ENCODE results near the gene KRTAP10-1. TPM values are rescaled to one million over a fixed set of nuclear protein-coding genes. Genes with fewer than 3 reads are reported as not detected.
"Not testable (repeated sequence)": the region's sequence is repeated elsewhere in the genome, so short reads cannot be mapped to it uniquely, and the experiment has no call there.

The KRTAP10-1 gene
- total RNA-seq, 2 experiments from 2014 or later, result not detected

GRCh38 chr21:44568261-44568660 is 28.3 kb upstream of the KRTAP10-1 start:
- intact Hi-C loops (cut with DNase I, micrococcal nuclease), result no loop called here
- ATAC-seq, result no peak
- ChIA-PET POLR2A (no interaction called here), CTCF (no interaction called here)
- Mint-ChIP-seq H3K4me1 (peaks cover 12% of the 10 kb centered on the region), H3K27ac (no peak overlapping the region), H3K9me3 (ENCODE audit: low read depth) (peaks cover under 1% of the 10 kb centered on the region), H3K27me3 (no peaks in the 10 kb centered on the region), H3K4me3 (no peak overlapping the region), H3K36me3 (ENCODE audit: low read depth) (no peaks in the 10 kb centered on the region)
- no peak for DNase-seq

DNA sequence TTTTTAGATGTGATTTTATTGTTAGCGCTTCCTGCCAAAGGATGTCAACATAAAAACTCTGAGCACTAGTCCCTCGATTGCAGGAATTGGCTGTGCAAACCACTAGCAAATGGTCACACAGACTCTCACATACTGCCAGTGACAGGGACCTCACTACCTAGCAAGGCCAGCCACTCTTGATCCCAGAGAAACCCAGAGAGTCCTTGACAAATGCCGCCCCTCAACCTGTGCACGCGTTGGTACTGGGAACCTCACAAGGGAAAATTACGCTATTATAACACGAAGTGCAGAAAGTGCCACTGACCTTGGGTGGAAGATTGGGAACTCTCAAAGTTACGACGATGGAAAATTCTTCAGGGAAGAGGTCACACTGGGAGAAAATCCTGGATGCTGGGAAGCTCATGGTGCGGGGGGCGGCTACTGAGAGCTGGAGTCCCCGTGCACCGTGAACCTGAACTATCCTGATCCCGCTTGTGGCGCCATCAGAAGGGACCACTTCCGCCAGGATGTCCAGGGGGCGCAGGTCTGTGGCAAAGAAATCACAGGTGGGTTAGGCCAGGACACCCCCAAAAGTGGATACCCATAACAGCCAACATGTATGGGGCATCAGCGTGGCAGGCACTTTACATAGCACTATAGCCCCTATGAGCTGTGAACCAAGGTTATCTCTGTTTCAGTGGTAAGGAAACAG is 27.6 kb upstream of the KRTAP10-1 start:
- no peaks in the 10 kb centered on the region for H3K27me3 Mint-ChIP-seq
- H3K4me3 Mint-ChIP-seq, result no peak overlapping the region
- intact Hi-C loops (cut with DNase I, micrococcal nuclease), result no loop called here
- H3K4me1 Mint-ChIP-seq, result peaks cover 12% of the 10 kb centered on the region
- DNase-seq, result no peak
- peaks cover 3% of the 10 kb centered on the region for H3K9me3 Mint-ChIP-seq (ENCODE audit: low read depth)
- ChIA-PET POLR2A (no interaction called here), CTCF (no interaction called here)
- no peaks in the 10 kb centered on the region for H3K36me3 Mint-ChIP-seq (ENCODE audit: low read depth)
- no peak for ATAC-seq
- H3K27ac Mint-ChIP-seq, result no peak overlapping the region

GRCh38 chr21:44566403-44566802 is 26.4 kb upstream of the KRTAP10-1 start:
- intact Hi-C loops (cut with DNase I, micrococcal nuclease), result no loop called here
- CTCF ChIA-PET, result no interaction called here

GRCh38 chr21:44564886-44565598 is 25.0 kb upstream of the KRTAP10-1 start:
- Mint-ChIP-seq H3K4me1 (peaks cover 12% of the 10 kb centered on the region), H3K27me3 (no peaks in the 10 kb centered on the region), H3K36me3 (ENCODE audit: low read depth) (peaks cover 2% of the 10 kb centered on the region), H3K27ac (peak overlapping the region; percentile 27), H3K9me3 (ENCODE audit: low read depth) (peaks cover 15% of the 10 kb centered on the region), H3K4me3 (no peak overlapping the region)
- CTCF ChIA-PET, result no interaction called here
- intact Hi-C loops (cut with DNase I, micrococcal nuclease), result no loop called here
- POLR2A ChIA-PET, result no interaction called here
- ATAC-seq (peak; percentile 42), DNase-seq (no peak)

More at GRCh38 chr21:44566403-44566802, 26.4 kb upstream of the KRTAP10-1 start:
- ATAC-seq, result no peak
- no peaks in the 10 kb centered on the region for H3K36me3 Mint-ChIP-seq (ENCODE audit: low read depth)
- peaks cover 12% of the 10 kb centered on the region for H3K4me1 Mint-ChIP-seq
- H3K4me3 Mint-ChIP-seq, result no peak overlapping the region
- POLR2A ChIA-PET, result no interaction called here
- no peak for DNase-seq
- no peaks in the 10 kb centered on the region for H3K27me3 Mint-ChIP-seq
- H3K9me3 Mint-ChIP-seq (ENCODE audit: low read depth), result peaks cover 9% of the 10 kb centered on the region
- no peak overlapping the region for H3K27ac Mint-ChIP-seq

DNA sequence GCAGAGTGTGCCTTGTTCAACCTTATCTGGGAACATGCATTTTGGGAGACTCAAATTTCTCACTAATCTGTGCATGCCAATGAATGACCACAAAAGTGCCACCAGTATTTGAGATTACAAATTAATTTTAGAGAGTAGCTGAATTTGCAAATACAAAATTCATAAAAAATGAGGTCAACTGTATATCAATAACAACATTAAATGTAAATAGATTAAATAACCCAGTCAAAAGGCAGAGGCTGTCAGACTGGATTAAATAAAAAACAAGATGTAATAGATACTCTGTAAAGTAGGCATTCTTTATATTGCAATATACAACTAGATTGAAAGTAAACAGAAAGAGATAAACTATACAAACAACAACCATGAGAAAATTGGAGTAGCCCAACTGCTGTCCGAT is 24.1 kb upstream of the KRTAP10-1 start:
- H3K4me1 Mint-ChIP-seq, result peaks cover 12% of the 10 kb centered on the region
- POLR2A ChIA-PET, result no interaction called here
- no peak for ATAC-seq
- H3K27me3 Mint-ChIP-seq, result no peaks in the 10 kb centered on the region
- intact Hi-C loops (cut with DNase I, micrococcal nuclease), result no loop called here
- CTCF ChIA-PET, result no interaction called here
- DNase-seq, result no peak
- no peak overlapping the region for H3K4me3 Mint-ChIP-seq
- peaks cover 2% of the 10 kb centered on the region for H3K36me3 Mint-ChIP-seq (ENCODE audit: low read depth)
- no peak overlapping the region for H3K27ac Mint-ChIP-seq
- peaks cover 15% of the 10 kb centered on the region for H3K9me3 Mint-ChIP-seq (ENCODE audit: low read depth)

GRCh38 chr21:44558695-44559094 is 18.7 kb upstream of the KRTAP10-1 start, which contains the start of gene KRTAP10-3:
Gene KRTAP10-3 (minus strand): TSS chr21:44558795. CDS start chr21:44558715, 80 bp downstream.
- Mint-ChIP-seq H3K4me1 (no peaks in the 10 kb centered on the region), H3K36me3 (ENCODE audit: low read depth) (peaks cover 2% of the 10 kb centered on the region), H3K27me3 (no peaks in the 10 kb centered on the region), H3K4me3 (no peak within 1 kb of the TSS), H3K9me3 (ENCODE audit: low read depth) (peaks cover 19% of the 10 kb centered on the region), H3K27ac (no peak within 1 kb of the TSS)
- intact Hi-C loops (cut with DNase I, micrococcal nuclease), result no loop called here
- DNase-seq, result no peak
- ChIA-PET CTCF (no interaction called here), POLR2A (no interaction called here)
- no peak for ATAC-seq

DNA sequence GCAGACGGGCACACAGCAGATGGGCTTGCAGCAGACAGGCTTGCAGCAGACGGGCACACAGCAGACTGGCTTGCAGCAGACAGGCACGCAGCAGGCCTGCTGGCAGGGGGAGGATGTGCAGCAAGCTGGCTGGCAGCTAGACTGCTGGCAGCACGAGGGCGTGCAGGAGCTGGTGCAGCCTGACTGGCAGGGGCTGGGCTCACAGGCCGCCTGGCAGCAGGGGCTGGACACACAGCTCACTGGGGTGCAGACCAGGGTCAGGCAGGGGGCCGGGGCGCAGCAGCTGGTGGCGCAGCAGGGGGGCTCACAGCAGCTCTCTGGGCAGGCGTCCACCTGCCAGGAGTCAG is 18.3 kb upstream of the KRTAP10-1 start:
- H3K36me3 Mint-ChIP-seq (ENCODE audit: low read depth); DNase-seq; CTCF ChIA-PET; H3K27me3 Mint-ChIP-seq; H3K4me3 Mint-ChIP-seq; H3K4me1 Mint-ChIP-seq; H3K27ac Mint-ChIP-seq; ATAC-seq; intact Hi-C loops (cut with DNase I, micrococcal nuclease); POLR2A ChIA-PET: not testable (repeated sequence)
- peaks cover 20% of the 10 kb centered on the region for H3K9me3 Mint-ChIP-seq (ENCODE audit: low read depth)

DNA sequence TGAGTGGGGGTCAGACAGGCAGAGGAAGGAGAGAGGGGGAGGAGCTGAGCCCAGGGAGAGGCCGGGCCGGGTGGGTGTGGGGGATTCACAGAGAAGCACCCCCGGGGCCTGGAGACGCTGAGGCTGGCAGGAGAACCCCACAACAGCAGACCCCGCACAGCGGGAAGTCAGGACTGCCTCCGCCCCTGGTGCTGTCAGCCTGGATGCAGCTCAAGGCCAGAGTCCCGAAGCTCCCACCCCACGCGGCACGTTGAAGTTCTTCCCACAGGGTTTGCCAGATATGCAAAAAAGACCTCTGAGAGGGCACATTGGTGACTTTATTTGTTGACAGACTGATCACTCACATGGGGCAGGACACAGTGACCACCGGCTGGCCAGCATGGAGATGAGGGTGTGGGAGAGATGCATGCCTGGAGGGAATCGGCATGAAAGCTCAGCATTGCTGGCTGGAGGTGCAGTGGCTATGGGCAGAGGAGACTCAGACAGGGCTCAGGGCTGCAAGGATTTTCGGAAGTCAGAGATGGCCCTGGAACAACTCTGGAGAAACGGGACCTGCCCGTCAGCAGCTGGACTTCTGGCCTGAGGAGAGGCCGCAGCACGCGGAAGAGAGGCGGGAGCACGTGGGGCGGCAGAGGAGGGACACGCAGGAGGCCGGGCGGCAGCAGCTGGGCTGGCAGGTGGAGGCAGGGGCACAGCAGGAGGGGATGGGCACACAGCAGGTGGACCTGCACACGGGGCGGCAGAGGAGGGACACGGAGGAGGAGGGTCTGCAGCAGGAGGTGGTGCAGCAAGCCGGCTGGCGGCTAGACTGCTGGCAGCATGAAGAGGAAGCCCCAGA is 17.7 kb upstream of the KRTAP10-1 start:
- no peak for ATAC-seq
- no peak for DNase-seq
- H3K27ac Mint-ChIP-seq, result no peak overlapping the region
- ChIA-PET POLR2A (no interaction called here), CTCF (interaction anchor here (1.0 kb wide), 1 partner anchor 10 kb away, joined by 6 read pairs; no protein-coding TSS in a partner anchor)
- intact Hi-C loops (cut with DNase I, micrococcal nuclease), result no loop called here
- peaks cover 2% of the 10 kb centered on the region for H3K36me3 Mint-ChIP-seq (ENCODE audit: low read depth)
- no peak overlapping the region for H3K4me3 Mint-ChIP-seq
- no peaks in the 10 kb centered on the region for H3K27me3 Mint-ChIP-seq
- H3K4me1 Mint-ChIP-seq, result no peaks in the 10 kb centered on the region
- H3K9me3 Mint-ChIP-seq (ENCODE audit: low read depth), result peaks cover 22% of the 10 kb centered on the region

DNA sequence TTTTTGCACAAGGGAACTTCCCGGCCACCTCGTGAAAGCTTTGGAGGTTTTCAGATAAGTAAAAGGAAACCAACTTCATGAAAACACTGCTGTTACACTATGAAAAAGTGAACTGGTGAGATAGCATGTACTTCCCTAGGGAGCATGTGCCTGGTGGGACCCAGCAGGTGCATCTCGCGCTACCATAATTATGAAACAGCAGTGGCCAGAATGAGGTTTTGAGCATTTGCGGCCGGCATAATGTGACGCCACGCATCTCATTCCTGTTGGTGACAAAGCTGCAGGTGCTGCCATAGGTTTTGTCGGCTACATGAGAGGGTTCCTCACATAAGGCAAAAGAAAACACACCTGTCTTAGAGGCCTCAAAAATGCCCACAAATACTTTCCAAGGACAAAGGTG is 16.9 kb upstream of the KRTAP10-1 start:
- no peaks in the 10 kb centered on the region for H3K4me1 Mint-ChIP-seq
- CTCF ChIA-PET, result interaction anchor here (1.0 kb wide), 1 partner anchor 10 kb away, joined by 6 read pairs; no protein-coding TSS in a partner anchor
- no peak overlapping the region for H3K27ac Mint-ChIP-seq
- H3K9me3 Mint-ChIP-seq (ENCODE audit: low read depth), result peaks cover 17% of the 10 kb centered on the region
- H3K27me3 Mint-ChIP-seq, result no peaks in the 10 kb centered on the region
- intact Hi-C loops (cut with DNase I, micrococcal nuclease), result no loop called here
- ATAC-seq (no peak), DNase-seq (no peak)
- POLR2A ChIA-PET, result interaction anchor here (0.7 kb wide), 1 partner anchor 204 kb away, joined by 6 read pairs; no protein-coding TSS in a partner anchor
- H3K36me3 Mint-ChIP-seq (ENCODE audit: low read depth), result peaks cover 2% of the 10 kb centered on the region
- H3K4me3 Mint-ChIP-seq, result no peak overlapping the region

DNA sequence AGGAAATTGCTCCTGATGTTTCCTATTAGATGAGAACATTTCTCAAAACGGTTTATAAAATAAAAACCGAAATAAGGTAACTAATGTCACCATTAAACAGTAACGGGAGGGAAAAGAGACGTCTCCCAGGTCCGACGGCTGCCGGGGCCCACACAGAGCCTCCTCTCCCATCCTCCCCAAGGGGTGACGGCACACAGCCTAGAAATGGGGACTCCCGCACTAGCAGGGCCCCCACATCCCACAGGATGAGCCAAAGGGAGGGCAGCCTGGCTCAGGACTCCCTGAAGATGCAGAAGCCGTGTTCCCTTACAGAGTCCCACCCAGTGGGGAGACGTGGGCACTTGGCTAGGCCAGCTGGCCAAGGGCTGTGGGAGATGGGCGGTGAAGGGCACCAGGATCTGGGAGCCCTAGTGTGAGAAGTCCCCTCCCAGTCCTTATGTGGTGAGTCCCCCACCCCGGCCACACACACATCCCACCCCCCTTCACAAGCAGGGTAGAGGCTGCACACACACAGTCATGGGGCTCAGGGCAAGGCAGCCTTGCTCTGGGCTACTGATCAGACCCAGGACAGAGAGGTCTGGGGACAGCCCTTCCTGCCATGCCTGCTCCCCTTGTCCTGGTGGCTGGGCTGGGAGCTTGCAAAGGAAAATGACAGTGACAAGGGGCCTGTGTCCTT is 15.3 kb upstream of the KRTAP10-1 start:
- no peaks in the 10 kb centered on the region for H3K27me3 Mint-ChIP-seq
- ChIA-PET POLR2A (no interaction called here), CTCF (interaction anchor here (0.8 kb wide), 1 partner anchor 73 kb away, joined by 3 read pairs; no protein-coding TSS in a partner anchor)
- H3K27ac Mint-ChIP-seq, result no peak overlapping the region
- DNase-seq, result no peak
- H3K4me1 Mint-ChIP-seq, result no peaks in the 10 kb centered on the region
- H3K4me3 Mint-ChIP-seq, result no peak overlapping the region
- no peaks in the 10 kb centered on the region for H3K36me3 Mint-ChIP-seq (ENCODE audit: low read depth)
- no peak for ATAC-seq
- intact Hi-C loops (cut with DNase I, micrococcal nuclease), result no loop called here
- peaks cover 10% of the 10 kb centered on the region for H3K9me3 Mint-ChIP-seq (ENCODE audit: low read depth)

DNA sequence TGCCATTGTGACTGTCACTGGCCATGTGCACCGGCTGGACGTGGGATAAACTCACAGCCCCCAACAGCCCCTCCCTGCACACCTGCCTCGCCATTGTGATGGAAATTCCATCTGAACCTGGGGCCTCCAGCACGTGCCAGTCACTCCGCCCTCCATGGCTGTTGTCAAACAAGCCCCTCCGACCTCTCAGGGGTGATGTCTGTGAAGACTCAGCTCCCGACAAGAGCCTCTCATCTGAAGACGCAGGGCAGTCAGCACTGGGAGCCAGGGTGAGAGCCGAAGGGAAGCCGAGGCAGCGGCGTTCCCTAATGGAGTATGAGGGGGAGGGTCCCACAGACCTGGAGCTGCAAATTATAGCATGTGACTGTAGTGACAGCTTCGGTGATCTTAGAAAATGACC is 12.7 kb upstream of the KRTAP10-1 start:
- H3K27me3 Mint-ChIP-seq, result no peaks in the 10 kb centered on the region
- intact Hi-C loops (cut with DNase I, micrococcal nuclease), result no loop called here
- H3K27ac Mint-ChIP-seq, result no peak overlapping the region
- peaks cover 10% of the 10 kb centered on the region for H3K9me3 Mint-ChIP-seq (ENCODE audit: low read depth)
- CTCF ChIA-PET, result no interaction called here
- no peak for ATAC-seq
- POLR2A ChIA-PET, result no interaction called here
- peaks cover under 1% of the 10 kb centered on the region for H3K36me3 Mint-ChIP-seq (ENCODE audit: low read depth)
- peaks cover 12% of the 10 kb centered on the region for H3K4me1 Mint-ChIP-seq
- DNase-seq, result no peak
- no peak overlapping the region for H3K4me3 Mint-ChIP-seq

Data from activated CD4-positive, alpha-beta T cell treated with anti-CD3 and anti-CD28 coated beads for 36 hours (primary cell).